C4-2B (cell line): ENCODE data around the gene LRFN4.

Source experiments
- H3K27ac ChIP-seq: fragments of 450-650 bp; 2 replicates; pipeline ENCODE4 v1.5.1; 2017
- CTCF ChIP-seq: fragments of 450-650 bp; conservative IDR thresholded peaks from 2 replicates; pipeline ENCODE4 v1.5.1; 2017; ENCODE audit warnings: mild to moderate bottlenecking
- ZFX ChIP-seq: fragments of 450-650 bp; IDR thresholded peaks from 2 replicates; pipeline ENCODE4 v1.6.1; 2017

The LRFN4 gene

GRCh38 chr11:66879000-66879399 lies 22.1 kb downstream of the LRFN4 start:
- no peak overlapping the region; the same call in 1 of the 2 replicates for H3K27ac ChIP-seq
- no peak for TF ChIP-seq ZFX
- no peak for TF ChIP-seq CTCF

GRCh38 chr11:66879583-66879982 lies 22.7 kb downstream of the LRFN4 start:
- H3K27ac ChIP-seq = peak overlapping the region; percentile 60; the same call in 1 of the 2 replicates
- TF ChIP-seq ZFX = no peak

- peak overlapping the region; percentile 60 for H3K27ac ChIP-seq
- TF ChIP-seq ZFX = no peak
- TF ChIP-seq CTCF = no peak
Measured at GRCh38 chr11:66879999-66880398, 23.1 kb downstream of the LRFN4 start.

GRCh38 chr11:66880496-66881450 lies 23.9 kb downstream of the LRFN4 start:
- H3K27ac ChIP-seq = peak overlapping the region; percentile 60

GRCh38 chr11:66881451-66881835 lies 24.6 kb downstream of the LRFN4 start:
- peak overlapping the region; percentile 60 for H3K27ac ChIP-seq
- TF ChIP-seq CTCF = no peak

More at GRCh38 chr11:66880496-66881450, 23.9 kb downstream of the LRFN4 start:
- TF ChIP-seq ZFX (no peak), CTCF (no peak)

GRCh38 chr11:66881927-66882452 lies 25.1 kb downstream of the LRFN4 start:
- peak overlapping the region; percentile 60; the same call in 1 of the 2 replicates for H3K27ac ChIP-seq
- TF ChIP-seq ZFX (no peak), CTCF (no peak)

GRCh38 chr11:66882561-66883015 lies 25.7 kb downstream of the LRFN4 start:
- H3K27ac ChIP-seq = no peak overlapping the region; the same call in 1 of the 2 replicates
- no peak for TF ChIP-seq CTCF
- TF ChIP-seq ZFX = no peak
